Measurements from ENCODE around the gene IFT52.
A peak's percentile ranks its signal among the peaks of the same experiment; 100 is the strongest.
"Not testable (repeated sequence)": the region's sequence is repeated elsewhere in the genome, so short reads cannot be mapped to it uniquely, and the experiment has no call there.

IFT52 gene

GRCh38 chr20:43572891-43573290 is 17.8 kb upstream of the IFT52 start:
- no peak overlapping the region for H3K27ac Mint-ChIP-seq (ENCODE audit: low read depth)
- no peaks in the 10 kb centered on the region for H3K4me1 Mint-ChIP-seq
- no peak for DNase-seq (ENCODE audit: low spot score in 2 of 2)
- no peaks in the 10 kb centered on the region for H3K9me3 Mint-ChIP-seq
- H3K4me3 Mint-ChIP-seq = no peak overlapping the region
- no peaks in the 10 kb centered on the region for H3K27me3 Mint-ChIP-seq
- H3K36me3 Mint-ChIP-seq (ENCODE audit: insufficient read depth) = no peaks in the 10 kb centered on the region
- ATAC-seq (replicated peaks; ENCODE audit: extremely low read depth, poor library complexity, severe bottlenecking) = no peak

- H3K27ac Mint-ChIP-seq (ENCODE audit: low read depth) = no peak overlapping the region
- no peaks in the 10 kb centered on the region for H3K9me3 Mint-ChIP-seq
- DNase-seq (ENCODE audit: low spot score in 2 of 2) (no peak), ATAC-seq (replicated peaks; ENCODE audit: extremely low read depth, poor library complexity, severe bottlenecking) (no peak)
- H3K4me3 Mint-ChIP-seq = no peak overlapping the region
- no peaks in the 10 kb centered on the region for H3K27me3 Mint-ChIP-seq
- no peaks in the 10 kb centered on the region for H3K36me3 Mint-ChIP-seq (ENCODE audit: insufficient read depth)
- H3K4me1 Mint-ChIP-seq = no peaks in the 10 kb centered on the region
Measured at GRCh38 chr20:43576108-43576507, 14.6 kb upstream of the IFT52 start.

- no peaks in the 10 kb centered on the region for H3K9me3 Mint-ChIP-seq
- DNase-seq (ENCODE audit: low spot score in 2 of 2) = no peak
- H3K4me3 Mint-ChIP-seq = no peak overlapping the region
- H3K36me3 Mint-ChIP-seq (ENCODE audit: insufficient read depth) = no peaks in the 10 kb centered on the region
- no peaks in the 10 kb centered on the region for H3K4me1 Mint-ChIP-seq
- no peak for ATAC-seq (replicated peaks; ENCODE audit: extremely low read depth, poor library complexity, severe bottlenecking)
- H3K27ac Mint-ChIP-seq (ENCODE audit: low read depth) = no peak overlapping the region
- H3K27me3 Mint-ChIP-seq = no peaks in the 10 kb centered on the region
Measured at GRCh38 chr20:43579861-43580793, 10.6 kb upstream of the IFT52 start.

GRCh38 chr20:43583133-43583864 is 7.4 kb upstream of the IFT52 start:
- ATAC-seq (replicated peaks; ENCODE audit: extremely low read depth, poor library complexity, severe bottlenecking) = no peak
- Mint-ChIP-seq H3K36me3 (ENCODE audit: insufficient read depth) (no peaks in the 10 kb centered on the region), H3K4me1 (no peaks in the 10 kb centered on the region), H3K4me3 (no peak overlapping the region), H3K27ac (ENCODE audit: low read depth) (no peak overlapping the region), H3K27me3 (peaks cover 17% of the 10 kb centered on the region), H3K9me3 (no peaks in the 10 kb centered on the region)
- no peak for DNase-seq (ENCODE audit: low spot score in 2 of 2)

GRCh38 chr20:43583982-43584432 is 6.7 kb upstream of the IFT52 start:
- Mint-ChIP-seq H3K36me3 (ENCODE audit: insufficient read depth) (no peaks in the 10 kb centered on the region), H3K27me3 (peaks cover 17% of the 10 kb centered on the region), H3K4me1 (no peaks in the 10 kb centered on the region), H3K9me3 (no peaks in the 10 kb centered on the region), H3K27ac (ENCODE audit: low read depth) (no peak overlapping the region), H3K4me3 (no peak overlapping the region)
- ATAC-seq (replicated peaks; ENCODE audit: extremely low read depth, poor library complexity, severe bottlenecking) = no peak
- DNase-seq (ENCODE audit: low spot score in 2 of 2) = no peak

- no peaks in the 10 kb centered on the region for H3K4me1 Mint-ChIP-seq
- no peaks in the 10 kb centered on the region for H3K36me3 Mint-ChIP-seq (ENCODE audit: insufficient read depth)
- H3K4me3 Mint-ChIP-seq = no peak overlapping the region
- H3K27ac Mint-ChIP-seq (ENCODE audit: low read depth) = no peak overlapping the region
- DNase-seq (ENCODE audit: low spot score in 2 of 2) = no peak
- ATAC-seq (replicated peaks; ENCODE audit: extremely low read depth, poor library complexity, severe bottlenecking) = no peak
- no peaks in the 10 kb centered on the region for H3K9me3 Mint-ChIP-seq
- H3K27me3 Mint-ChIP-seq = peaks cover 17% of the 10 kb centered on the region
Measured at GRCh38 chr20:43584448-43585136, 6.1 kb upstream of the IFT52 start.

GRCh38 chr20:43586641-43587040 is 4.1 kb upstream of the IFT52 start:
- Mint-ChIP-seq H3K9me3 (no peaks in the 10 kb centered on the region), H3K4me3 (no peak overlapping the region), H3K27me3 (peaks cover 17% of the 10 kb centered on the region), H3K4me1 (peaks cover 20% of the 10 kb centered on the region), H3K27ac (ENCODE audit: low read depth) (no peak overlapping the region), H3K36me3 (ENCODE audit: insufficient read depth) (peaks cover 7% of the 10 kb centered on the region)
- no peak for ATAC-seq (replicated peaks; ENCODE audit: extremely low read depth, poor library complexity, severe bottlenecking)
- no peak for DNase-seq (ENCODE audit: low spot score in 2 of 2)

- not testable (repeated sequence) for H3K36me3 Mint-ChIP-seq (ENCODE audit: insufficient read depth); DNase-seq (ENCODE audit: low spot score in 2 of 2); H3K4me3 Mint-ChIP-seq; H3K9me3 Mint-ChIP-seq; ATAC-seq (replicated peaks; ENCODE audit: extremely low read depth, poor library complexity, severe bottlenecking); H3K27ac Mint-ChIP-seq (ENCODE audit: low read depth)
- H3K27me3 Mint-ChIP-seq = peaks cover 17% of the 10 kb centered on the region
- peaks cover 20% of the 10 kb centered on the region for H3K4me1 Mint-ChIP-seq
Measured at GRCh38 chr20:43588526-43588925, 2.2 kb upstream of the IFT52 start.

- Mint-ChIP-seq H3K9me3 (no peaks in the 10 kb centered on the region), H3K27ac (ENCODE audit: low read depth) (peak overlapping the region; percentile 91), H3K27me3 (peaks cover 17% of the 10 kb centered on the region), H3K36me3 (ENCODE audit: insufficient read depth) (peaks cover 13% of the 10 kb centered on the region), H3K4me1 (peaks cover 20% of the 10 kb centered on the region), H3K4me3 (peak overlapping the region; percentile 91)
- peak in 1 of 2 donors; percentile 14 for DNase-seq (ENCODE audit: low spot score in 2 of 2)
- peak; percentile 2 for ATAC-seq (replicated peaks; ENCODE audit: extremely low read depth, poor library complexity, severe bottlenecking)
Measured at GRCh38 chr20:43590036-43590391, 723 bp upstream of the IFT52 start.

GRCh38 chr20:43601960-43602359 is 11.2 kb downstream of the IFT52 start:
- not testable (repeated sequence) for H3K27me3 Mint-ChIP-seq; DNase-seq (ENCODE audit: low spot score in 2 of 2); H3K4me3 Mint-ChIP-seq; H3K9me3 Mint-ChIP-seq; H3K4me1 Mint-ChIP-seq; H3K27ac Mint-ChIP-seq (ENCODE audit: low read depth); ATAC-seq (replicated peaks; ENCODE audit: extremely low read depth, poor library complexity, severe bottlenecking)
- H3K36me3 Mint-ChIP-seq (ENCODE audit: insufficient read depth) = peaks cover 28% of the 10 kb centered on the region

- Mint-ChIP-seq H3K9me3 (no peaks in the 10 kb centered on the region), H3K27ac (ENCODE audit: low read depth) (no peak overlapping the region), H3K4me3 (no peak overlapping the region), H3K36me3 (ENCODE audit: insufficient read depth) (peaks cover 24% of the 10 kb centered on the region), H3K27me3 (no peaks in the 10 kb centered on the region), H3K4me1 (peaks cover 7% of the 10 kb centered on the region)
- DNase-seq (ENCODE audit: low spot score in 2 of 2) (no peak), ATAC-seq (replicated peaks; ENCODE audit: extremely low read depth, poor library complexity, severe bottlenecking) (no peak)
Measured at GRCh38 chr20:43603124-43603523, 12.4 kb downstream of the IFT52 start.

- no peaks in the 10 kb centered on the region for H3K4me1 Mint-ChIP-seq
- H3K27me3 Mint-ChIP-seq = no peaks in the 10 kb centered on the region
- H3K27ac Mint-ChIP-seq (ENCODE audit: low read depth) = no peak overlapping the region
- no peaks in the 10 kb centered on the region for H3K9me3 Mint-ChIP-seq
- DNase-seq (ENCODE audit: low spot score in 2 of 2) (no peak), ATAC-seq (replicated peaks; ENCODE audit: extremely low read depth, poor library complexity, severe bottlenecking) (no peak)
- H3K36me3 Mint-ChIP-seq (ENCODE audit: insufficient read depth) = peaks cover 19% of the 10 kb centered on the region
- no peak overlapping the region for H3K4me3 Mint-ChIP-seq
Measured at GRCh38 chr20:43605715-43606114, 15.0 kb downstream of the IFT52 start.
